ENCODE data around the gene CD3G.

- no peak for TF ChIP-seq POLR2AphosphoS5 (IDR thresholded peaks at IDR 0.05; ENCODE audit: control insufficient read depth, insufficient read depth, low read depth, low read length)
- TF ChIP-seq BRF2 (IDR thresholded peaks at IDR 0.05; ENCODE audit: borderline replicate concordance, insufficient read depth, insufficient read length): no peak
Observed at GRCh38 chr11:118306556-118306955, 37.6 kb upstream of the CD3G start.
